ENCODE results near the gene NEMP1.

Gene NEMP1

DNA sequence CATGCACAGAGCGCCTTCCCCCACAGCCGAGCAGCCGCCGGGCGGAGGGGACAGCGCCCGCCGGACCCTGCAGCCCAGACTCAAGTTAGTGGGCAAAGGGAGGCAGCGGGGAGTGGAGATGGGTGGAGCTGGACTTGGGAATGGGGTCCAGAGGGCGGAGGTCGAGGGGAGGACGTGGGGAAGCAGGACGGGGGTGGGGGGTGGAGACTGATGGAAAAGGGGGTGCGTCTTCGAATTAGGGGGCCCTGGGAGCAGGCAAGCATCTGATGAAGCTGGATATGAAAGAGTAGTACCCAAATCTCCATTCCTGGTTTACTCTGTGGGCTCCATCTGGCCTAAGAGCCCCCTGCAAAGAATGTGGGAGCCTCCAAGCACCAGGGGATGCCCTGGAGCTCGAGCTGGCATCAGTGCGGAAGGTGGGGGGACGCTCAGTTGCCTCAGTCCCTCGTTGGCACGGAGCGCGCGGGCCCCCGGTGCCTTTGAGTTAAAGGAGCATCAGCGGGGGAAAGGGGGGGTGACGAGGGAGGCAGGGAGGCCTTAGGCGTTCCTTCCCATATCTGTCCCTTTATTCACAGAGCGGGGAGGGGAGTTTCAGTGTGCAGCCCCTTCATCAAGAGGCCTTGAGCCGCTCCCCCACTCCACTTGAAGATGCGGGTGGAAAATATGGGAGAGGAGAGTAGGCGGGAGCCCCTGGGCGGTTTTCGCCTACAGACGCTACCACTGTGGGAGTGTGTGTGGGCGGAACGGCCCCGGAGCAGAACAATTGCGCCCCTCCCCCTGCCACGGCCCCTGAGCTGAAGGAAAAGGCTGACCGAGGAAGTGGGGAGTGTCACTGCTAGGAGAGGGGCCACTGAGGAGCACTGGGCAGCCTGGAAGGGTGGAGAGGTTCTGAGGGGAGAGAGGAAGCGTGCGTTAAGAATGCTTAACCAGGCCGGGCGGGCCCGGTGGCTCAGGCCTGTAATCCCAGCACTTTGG lies 11.0 kb upstream of the NEMP1 start:
- no CpG with 5 or more reads among the region's 45 CpGs for WGBS (ENCODE audit: extremely low coverage, insufficient coverage, low lambda C conversion rate)
- Histone ChIP-seq H4K8ac (ENCODE audit: low read depth, low read length) (no peak overlapping the region), H3K4me1 (ENCODE audit: control insufficient read depth, low read depth, low read length) (peaks cover 11% of the 10 kb centered on the region)

DNA sequence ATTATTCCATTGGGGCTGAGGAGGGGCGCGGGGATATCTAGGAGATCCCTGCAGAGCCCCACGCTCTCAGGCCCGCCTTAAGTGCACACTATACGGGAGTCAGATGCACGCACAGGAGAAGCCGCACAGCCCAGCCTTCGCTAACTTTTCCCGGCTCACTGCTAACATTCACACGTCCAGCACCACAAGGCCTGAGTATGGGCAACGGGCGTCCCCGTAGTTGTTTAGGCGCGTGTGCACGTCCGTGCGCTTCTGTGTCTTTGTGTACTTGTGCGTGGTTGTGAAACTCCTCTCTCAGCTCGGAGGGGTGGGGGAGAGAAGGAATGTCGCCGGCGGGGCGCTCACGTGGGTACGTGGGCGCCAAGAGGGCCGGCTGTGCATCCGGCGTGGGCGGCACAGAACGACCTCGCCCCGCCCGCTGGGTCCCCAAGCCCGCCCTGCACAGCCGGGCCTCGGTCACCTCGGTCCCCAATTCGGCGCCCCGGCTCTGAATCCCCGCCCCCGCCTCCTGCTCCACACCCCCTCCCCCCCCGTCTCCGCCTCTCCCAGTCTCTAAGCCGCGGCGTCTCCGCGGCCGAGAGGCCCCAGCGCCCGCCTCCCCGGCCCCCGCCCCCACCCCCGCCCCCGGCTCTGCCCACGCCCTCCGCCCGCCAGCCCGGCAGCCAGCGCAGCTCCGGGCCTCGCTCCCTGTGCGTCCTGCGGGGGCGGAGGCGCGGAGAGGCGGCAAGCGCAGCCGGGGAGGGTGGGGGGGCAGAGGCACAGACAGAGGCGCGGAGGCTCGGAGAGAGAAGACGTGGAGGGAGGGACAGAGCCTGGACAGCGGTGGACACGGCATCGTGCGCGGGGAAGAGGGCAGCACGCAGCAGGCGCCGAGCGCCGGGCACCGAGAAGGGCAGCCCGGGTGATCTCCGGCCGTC lies 10.0 kb upstream of the NEMP1 start, which contains the start of gene NAB2:
TSS of gene NAB2 (plus strand) at position 761 of the 917 bp plus-strand sequence. CDS start 158 bp downstream, outside the sequence.
- Histone ChIP-seq H3K4me3 (ENCODE audit: low read length) (peak within 1 kb of the TSS; percentile 58), H3K9ac (ENCODE audit: low read length) (peak within 1 kb of the TSS; percentile 94), H3K79me2 (ENCODE audit: control insufficient read depth, insufficient read depth, low read length) (peaks cover 8% of the 10 kb centered on the region), H4K5ac (ENCODE audit: low read length) (no peak within 1 kb of the TSS), H3K27ac (ENCODE audit: low read depth, low read length) (peak within 1 kb of the TSS; percentile 97), H3K79me1 (ENCODE audit: low read length) (peaks cover 6% of the 10 kb centered on the region), H3K4ac (ENCODE audit: low read depth, low read length) (peak within 1 kb of the TSS; percentile 89), H2BK120ac (ENCODE audit: low read depth, low read length) (no peak within 1 kb of the TSS), H3K4me1 (ENCODE audit: control insufficient read depth, low read depth, low read length) (peaks cover 6% of the 10 kb centered on the region), H3K4me2 (ENCODE audit: low read length) (peak within 1 kb of the TSS; percentile 96), H3K56ac (ENCODE audit: low read length) (peak within 1 kb of the TSS; percentile 98), H2BK15ac (replicated peaks; ENCODE audit: low read depth) (no peak within 1 kb of the TSS), H2AK5ac (ENCODE audit: low read length) (peak within 1 kb of the TSS; percentile 54), H3K27me3 (ENCODE audit: insufficient read depth, low read length, poor library complexity) (no peaks in the 10 kb centered on the region), H3K36me3 (ENCODE audit: control insufficient read depth, insufficient read depth, low read length) (peaks cover 6% of the 10 kb centered on the region), H3K23ac (ENCODE audit: low read length) (peak within 1 kb of the TSS; percentile 90), H4K8ac (ENCODE audit: low read depth, low read length) (no peak within 1 kb of the TSS), H3K18ac (ENCODE audit: low read length) (peak within 1 kb of the TSS; percentile 80), H2BK5ac (ENCODE audit: low read length) (peak within 1 kb of the TSS; percentile 52)
- peak; percentile 94 for DNase-seq
- no CpG with 5 or more reads among the region's 91 CpGs for WGBS (ENCODE audit: extremely low coverage, insufficient coverage, low lambda C conversion rate)

More for the DNA sequence above, 11.0 kb upstream of the NEMP1 start:
- peak overlapping the region; percentile 85 for H3K23ac ChIP-seq (ENCODE audit: low read length)
- peak; percentile 49 for DNase-seq
- H2BK15ac ChIP-seq (replicated peaks; ENCODE audit: low read depth): no peak overlapping the region
- peak overlapping the region; percentile 11 for H3K18ac ChIP-seq (ENCODE audit: low read length)
- no peak overlapping the region for H2AK5ac ChIP-seq (ENCODE audit: low read length)
- H3K36me3 ChIP-seq (ENCODE audit: control insufficient read depth, insufficient read depth, low read length): peaks cover 6% of the 10 kb centered on the region
- peaks cover 6% of the 10 kb centered on the region for H3K79me1 ChIP-seq (ENCODE audit: low read length)
- H3K9ac ChIP-seq (ENCODE audit: low read length): peak overlapping the region; percentile 94
- H3K4ac ChIP-seq (ENCODE audit: low read depth, low read length): peak overlapping the region; percentile 89
- no peak overlapping the region for H2BK120ac ChIP-seq (ENCODE audit: low read depth, low read length)
- no peaks in the 10 kb centered on the region for H3K27me3 ChIP-seq (ENCODE audit: insufficient read depth, low read length, poor library complexity)
- peak overlapping the region; percentile 58 for H3K4me3 ChIP-seq (ENCODE audit: low read length)
- H3K27ac ChIP-seq (ENCODE audit: low read depth, low read length): peak overlapping the region; percentile 53
- peak overlapping the region; percentile 9 for H2BK5ac ChIP-seq (ENCODE audit: low read length)
- H3K79me2 ChIP-seq (ENCODE audit: control insufficient read depth, insufficient read depth, low read length): peaks cover 8% of the 10 kb centered on the region
- H3K4me2 ChIP-seq (ENCODE audit: low read length): peak overlapping the region; percentile 96
- H4K5ac ChIP-seq (ENCODE audit: low read length): no peak overlapping the region
- H3K56ac ChIP-seq (ENCODE audit: low read length): peak overlapping the region; percentile 98

DNA sequence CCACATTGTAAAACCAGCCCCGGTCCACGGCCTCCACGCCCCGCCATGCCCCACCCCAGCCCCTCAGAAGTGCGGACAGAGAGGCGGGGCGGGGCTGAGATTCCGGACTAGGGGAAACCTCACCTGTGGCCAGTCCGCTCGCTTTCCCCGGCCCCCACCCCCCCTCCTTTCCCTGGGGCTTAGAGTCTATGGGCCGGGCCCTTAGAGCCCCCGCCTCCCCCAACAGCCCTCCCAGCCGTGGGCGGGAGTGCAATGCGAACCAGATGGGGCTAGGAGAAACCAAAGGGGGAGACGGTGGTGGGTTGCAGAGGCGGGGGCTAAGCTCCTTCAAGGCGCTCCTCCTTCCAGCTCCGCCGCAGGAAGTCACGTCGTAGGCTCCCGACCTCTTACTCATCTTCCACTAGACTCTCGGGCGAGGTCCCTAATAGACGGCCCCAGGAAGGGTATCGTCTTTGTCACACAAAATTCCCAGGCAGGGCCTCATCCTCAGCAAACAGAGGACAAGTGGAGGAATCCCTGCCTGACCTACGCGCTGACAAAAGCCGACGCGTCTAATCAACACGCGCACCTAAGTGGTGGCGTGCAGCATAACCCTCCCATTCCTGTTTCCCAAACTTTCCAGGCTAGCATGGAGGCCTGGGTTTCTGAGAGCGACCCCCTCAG lies 9.2 kb upstream of the NEMP1 start:
- peaks cover 6% of the 10 kb centered on the region for H3K36me3 ChIP-seq (ENCODE audit: control insufficient read depth, insufficient read depth, low read length)
- no peak overlapping the region for H2AK5ac ChIP-seq (ENCODE audit: low read length)
- no CpG with 5 or more reads among the region's 37 CpGs for WGBS (ENCODE audit: extremely low coverage, insufficient coverage, low lambda C conversion rate)
- DNase-seq: peak; percentile 98
- H4K5ac ChIP-seq (ENCODE audit: low read length): no peak overlapping the region
- peak overlapping the region; percentile 95 for H3K9ac ChIP-seq (ENCODE audit: low read length)
- no peak overlapping the region for H4K8ac ChIP-seq (ENCODE audit: low read depth, low read length)
- H3K4me3 ChIP-seq (ENCODE audit: low read length): peak overlapping the region; percentile 72
- no peaks in the 10 kb centered on the region for H3K27me3 ChIP-seq (ENCODE audit: insufficient read depth, low read length, poor library complexity)
- peak overlapping the region; percentile 95 for H3K18ac ChIP-seq (ENCODE audit: low read length)
- H2BK5ac ChIP-seq (ENCODE audit: low read length): peak overlapping the region; percentile 93
- peak overlapping the region; percentile 97 for H3K23ac ChIP-seq (ENCODE audit: low read length)
- peak overlapping the region; percentile 92 for H3K56ac ChIP-seq (ENCODE audit: low read length)
- peaks cover 8% of the 10 kb centered on the region for H3K79me2 ChIP-seq (ENCODE audit: control insufficient read depth, insufficient read depth, low read length)
- H3K79me1 ChIP-seq (ENCODE audit: low read length): peaks cover 6% of the 10 kb centered on the region
- peak overlapping the region; percentile 92 for H3K4me2 ChIP-seq (ENCODE audit: low read length)
- H3K4me1 ChIP-seq (ENCODE audit: control insufficient read depth, low read depth, low read length): peaks cover 4% of the 10 kb centered on the region
- peak overlapping the region; percentile 97 for H3K27ac ChIP-seq (ENCODE audit: low read depth, low read length)
- peak overlapping the region; percentile 97 for H2BK120ac ChIP-seq (ENCODE audit: low read depth, low read length)
- peak overlapping the region; percentile 95 for H3K4ac ChIP-seq (ENCODE audit: low read depth, low read length)
- H2BK15ac ChIP-seq (replicated peaks; ENCODE audit: low read depth): peak overlapping the region; percentile 15

DNA sequence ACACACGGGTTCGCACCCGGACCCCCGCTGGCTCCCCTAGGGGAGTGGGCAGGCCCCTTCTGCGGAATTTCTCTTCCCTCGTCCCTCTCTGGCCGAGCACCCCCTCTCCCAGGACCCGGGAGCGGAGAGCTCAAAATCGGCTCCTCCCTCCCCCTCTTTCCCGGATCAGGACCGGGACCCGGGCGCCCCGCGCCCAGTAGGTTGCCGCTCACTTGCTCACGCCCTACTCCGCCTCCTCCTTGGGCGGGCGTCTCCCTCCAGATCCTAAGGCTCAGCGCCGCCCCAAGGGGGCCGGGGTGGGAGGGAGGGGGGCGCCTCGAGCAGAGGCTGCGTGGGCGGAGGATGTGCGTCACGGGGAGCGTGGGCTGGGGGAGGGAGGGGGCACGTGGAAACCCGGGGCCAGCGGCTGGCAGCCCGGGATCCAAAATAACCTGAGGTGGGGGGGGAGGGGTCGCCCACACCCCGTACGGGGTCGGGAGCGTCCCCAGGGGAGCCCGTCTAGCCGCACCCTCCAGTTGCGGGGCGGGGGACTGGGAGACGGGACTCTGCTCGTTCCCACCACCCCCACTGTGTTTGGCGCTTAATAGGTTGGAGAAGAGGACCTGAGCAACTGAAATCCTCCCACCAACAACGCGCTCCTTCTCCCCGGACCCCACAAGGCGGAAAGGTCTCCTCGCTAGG lies 8.6 kb upstream of the NEMP1 start:
- no peak overlapping the region for H2AK5ac ChIP-seq (ENCODE audit: low read length)
- peak overlapping the region; percentile 92 for H3K56ac ChIP-seq (ENCODE audit: low read length)
- H2BK15ac ChIP-seq (replicated peaks; ENCODE audit: low read depth): peak overlapping the region; percentile 47
- H3K4me1 ChIP-seq (ENCODE audit: control insufficient read depth, low read depth, low read length): peaks cover 4% of the 10 kb centered on the region
- peak overlapping the region; percentile 95 for H3K18ac ChIP-seq (ENCODE audit: low read length)
- H3K79me2 ChIP-seq (ENCODE audit: control insufficient read depth, insufficient read depth, low read length): peaks cover 8% of the 10 kb centered on the region
- H2BK120ac ChIP-seq (ENCODE audit: low read depth, low read length): peak overlapping the region; percentile 97
- H4K8ac ChIP-seq (ENCODE audit: low read depth, low read length): peak overlapping the region; percentile 67
- H3K23ac ChIP-seq (ENCODE audit: low read length): peak overlapping the region; percentile 97
- DNase-seq: peak; percentile 84
- H3K27ac ChIP-seq (ENCODE audit: low read depth, low read length): peak overlapping the region; percentile 97
- H3K4me2 ChIP-seq (ENCODE audit: low read length): peak overlapping the region; percentile 86
- peaks cover 6% of the 10 kb centered on the region for H3K79me1 ChIP-seq (ENCODE audit: low read length)
- WGBS (ENCODE audit: extremely low coverage, insufficient coverage, low lambda C conversion rate): no CpG with 5 or more reads among the region's 52 CpGs
- peaks cover 3% of the 10 kb centered on the region for H3K36me3 ChIP-seq (ENCODE audit: control insufficient read depth, insufficient read depth, low read length)
- no peak overlapping the region for H4K5ac ChIP-seq (ENCODE audit: low read length)
- H2BK5ac ChIP-seq (ENCODE audit: low read length): peak overlapping the region; percentile 93
- no peaks in the 10 kb centered on the region for H3K27me3 ChIP-seq (ENCODE audit: insufficient read depth, low read length, poor library complexity)
- peak overlapping the region; percentile 95 for H3K4ac ChIP-seq (ENCODE audit: low read depth, low read length)
- H3K4me3 ChIP-seq (ENCODE audit: low read length): peak overlapping the region; percentile 72
- H3K9ac ChIP-seq (ENCODE audit: low read length): peak overlapping the region; percentile 95

All from mesendoderm (in vitro differentiated cells).